ENCODE results near the gene MYO1A. TPM values are rescaled to one million over a fixed set of nuclear protein-coding genes. Genes with fewer than 3 reads are reported as not detected.

MYO1A gene
- total and polyA plus RNA-seq, 2 of the 13 experiments (the other 11 are each of a cell fraction or from before 2014, with no cell fraction given) = 5.3 to 6.0 TPM

GRCh38 chr12:57088354-57089270 lies 38.7 kb upstream of the MYO1A start, which contains the start of gene NAB2 (continued):
- TF ChIP-seq ONECUT2 (CRISPR knock-in tag; IDR thresholded peaks at IDR 0.05) (peak; percentile 9; the same call in 1 of the 2 replicates), PAXIP1 (CRISPR knock-in tag; conservative IDR thresholded peaks at IDR 0.05) (peak; percentile 52), HOXA3 (CRISPR knock-in tag; IDR thresholded peaks at IDR 0.05) (peak; percentile 91), KDM3A (CRISPR knock-in tag; IDR thresholded peaks at IDR 0.05; ENCODE audit: low read depth) (no peak), CHD4 (IDR thresholded peaks at IDR 0.05; ENCODE audit: borderline replicate concordance, low read length) (no peak), GPBP1L1 (CRISPR knock-in tag; IDR thresholded peaks at IDR 0.05) (no peak), ZNF609 (CRISPR knock-in tag; IDR thresholded peaks at IDR 0.05; ENCODE audit: borderline replicate concordance) (peak; percentile 35), SMC3 (IDR thresholded peaks at IDR 0.05; ENCODE audit: low read length) (no peak), ZMAT3 (CRISPR knock-in tag; conservative IDR thresholded peaks at IDR 0.05) (no peak), ZNF687 (CRISPR knock-in tag; IDR thresholded peaks at IDR 0.05) (peak; percentile 93), ZNF879 (CRISPR knock-in tag; IDR thresholded peaks at IDR 0.05) (peak; percentile 60; the same call in 1 of the 2 replicates)
- TF ChIP-seq, protein P1, sequence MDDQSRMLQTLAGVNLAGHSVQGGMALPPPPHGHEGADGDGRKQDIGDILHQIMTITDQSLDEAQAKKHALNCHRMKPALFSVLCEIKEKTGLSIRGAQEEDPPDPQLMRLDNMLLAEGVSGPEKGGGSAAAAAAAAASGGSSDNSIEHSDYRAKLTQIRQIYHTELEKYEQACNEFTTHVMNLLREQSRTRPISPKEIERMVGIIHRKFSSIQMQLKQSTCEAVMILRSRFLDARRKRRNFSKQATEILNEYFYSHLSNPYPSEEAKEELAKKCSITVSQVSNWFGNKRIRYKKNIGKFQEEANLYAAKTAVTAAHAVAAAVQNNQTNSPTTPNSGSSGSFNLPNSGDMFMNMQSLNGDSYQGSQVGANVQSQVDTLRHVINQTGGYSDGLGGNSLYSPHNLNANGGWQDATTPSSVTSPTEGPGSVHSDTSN (CRISPR knock-in tag; IDR thresholded peaks at IDR 0.05; ENCODE audit: borderline replicate concordance) = no peak

Measured in HepG2 (cell line).